SK-N-SH treated with all-trans-retinoic acid at 6 μM for 48 hours (cell line): ENCODE data around the gene FANCE.

Experiments used
- ARNTL ChIP-seq: fragments of 450-650 bp; formaldehyde crosslinking; IDR thresholded peaks from 2 replicates; pipeline ENCODE4 v1.5.0; 2020; ENCODE audit warnings: low read depth, mild to moderate bottlenecking, moderate library complexity, borderline replicate concordance
- GLIS3 ChIP-seq: fragments of 250-450 bp; sonication (Bioruptor Pico); IDR thresholded peaks from 2 replicates; pipeline ENCODE4 v1.5.0; 2020; ENCODE audit warnings: mild to moderate bottlenecking, moderate library complexity
- ISL1 ChIP-seq: fragments of 250-450 bp; sonication (Bioruptor Pico); IDR thresholded peaks from 2 replicates; pipeline ENCODE4 v2.1.2; 2022; ENCODE audit warnings: mild to moderate bottlenecking, moderate library complexity
- TOX ChIP-seq: fragments of 250-450 bp; sonication (Bioruptor Pico); IDR thresholded peaks from 2 replicates; pipeline ENCODE4 v1.8.0; 2021; ENCODE audit warnings: mild to moderate bottlenecking, moderate library complexity, borderline replicate concordance
- ZFP3 ChIP-seq: fragments of 250-450 bp; sonication (Bioruptor Pico); IDR thresholded peaks from 2 replicates; pipeline ENCODE4 v1.5.0; 2020; ENCODE audit warnings: mild to moderate bottlenecking, moderate library complexity
- ZFP30 ChIP-seq: fragments of 450-650 bp; formaldehyde crosslinking; IDR thresholded peaks from 2 replicates; pipeline ENCODE4 v1.5.0; 2022; ENCODE audit warnings: mild to moderate bottlenecking, moderate library complexity
- ZNF8 ChIP-seq: fragments of 450-650 bp; formaldehyde crosslinking; IDR thresholded peaks from 2 replicates; pipeline ENCODE4 v1.5.0; 2020; ENCODE audit warnings: mild to moderate bottlenecking, moderate library complexity
- TF ChIP-seq, protein P1 (sequence below): fragments of 250-450 bp; sonication (Bioruptor Pico); IDR thresholded peaks from 2 replicates; pipeline ENCODE4 v1.8.0; 2020; ENCODE audit warnings: mild to moderate bottlenecking, moderate library complexity, borderline replicate concordance
- TF ChIP-seq, protein P2 (sequence below): fragments of 250-450 bp; sonication (Bioruptor Pico); IDR thresholded peaks from 2 replicates; pipeline ENCODE4 v1.5.0; 2020; ENCODE audit warnings: mild to moderate bottlenecking, moderate library complexity

DNA sequence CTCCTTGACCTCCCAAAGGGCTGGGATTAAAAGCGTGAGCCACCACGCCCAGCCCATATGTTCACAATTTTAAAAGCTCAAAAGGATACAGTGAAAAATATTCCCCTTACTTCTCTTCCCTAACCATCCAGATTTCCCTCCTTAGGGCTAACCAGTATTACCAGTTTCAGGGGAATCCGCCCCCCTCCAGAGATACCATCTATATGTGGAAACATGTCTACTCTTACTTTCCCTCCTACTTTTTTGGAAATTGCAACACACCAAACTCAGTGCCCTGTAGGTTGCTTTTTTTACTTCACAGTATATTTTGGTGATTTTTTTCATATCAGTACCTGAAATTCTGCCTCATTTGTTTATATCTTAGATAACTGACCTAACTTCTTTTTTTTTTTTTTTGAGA, 9.1 kb downstream of the FANCE start:
- TF ChIP-seq TOX (CRISPR knock-in tag) (no peak), ZFP3 (CRISPR knock-in tag) (no peak), ARNTL (CRISPR knock-in tag) (no peak), ZNF8 (CRISPR knock-in tag) (no peak), ISL1 (CRISPR knock-in tag) (no peak), ZFP30 (no peak), GLIS3 (CRISPR knock-in tag) (no peak)
- TF ChIP-seq, protein P1, sequence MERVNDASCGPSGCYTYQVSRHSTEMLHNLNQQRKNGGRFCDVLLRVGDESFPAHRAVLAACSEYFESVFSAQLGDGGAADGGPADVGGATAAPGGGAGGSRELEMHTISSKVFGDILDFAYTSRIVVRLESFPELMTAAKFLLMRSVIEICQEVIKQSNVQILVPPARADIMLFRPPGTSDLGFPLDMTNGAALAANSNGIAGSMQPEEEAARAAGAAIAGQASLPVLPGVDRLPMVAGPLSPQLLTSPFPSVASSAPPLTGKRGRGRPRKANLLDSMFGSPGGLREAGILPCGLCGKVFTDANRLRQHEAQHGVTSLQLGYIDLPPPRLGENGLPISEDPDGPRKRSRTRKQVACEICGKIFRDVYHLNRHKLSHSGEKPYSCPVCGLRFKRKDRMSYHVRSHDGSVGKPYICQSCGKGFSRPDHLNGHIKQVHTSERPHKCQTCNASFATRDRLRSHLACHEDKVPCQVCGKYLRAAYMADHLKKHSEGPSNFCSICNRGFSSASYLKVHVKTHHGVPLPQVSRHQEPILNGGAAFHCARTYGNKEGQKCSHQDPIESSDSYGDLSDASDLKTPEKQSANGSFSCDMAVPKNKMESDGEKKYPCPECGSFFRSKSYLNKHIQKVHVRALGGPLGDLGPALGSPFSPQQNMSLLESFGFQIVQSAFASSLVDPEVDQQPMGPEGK (CRISPR knock-in tag): no peak
- TF ChIP-seq, protein P2, sequence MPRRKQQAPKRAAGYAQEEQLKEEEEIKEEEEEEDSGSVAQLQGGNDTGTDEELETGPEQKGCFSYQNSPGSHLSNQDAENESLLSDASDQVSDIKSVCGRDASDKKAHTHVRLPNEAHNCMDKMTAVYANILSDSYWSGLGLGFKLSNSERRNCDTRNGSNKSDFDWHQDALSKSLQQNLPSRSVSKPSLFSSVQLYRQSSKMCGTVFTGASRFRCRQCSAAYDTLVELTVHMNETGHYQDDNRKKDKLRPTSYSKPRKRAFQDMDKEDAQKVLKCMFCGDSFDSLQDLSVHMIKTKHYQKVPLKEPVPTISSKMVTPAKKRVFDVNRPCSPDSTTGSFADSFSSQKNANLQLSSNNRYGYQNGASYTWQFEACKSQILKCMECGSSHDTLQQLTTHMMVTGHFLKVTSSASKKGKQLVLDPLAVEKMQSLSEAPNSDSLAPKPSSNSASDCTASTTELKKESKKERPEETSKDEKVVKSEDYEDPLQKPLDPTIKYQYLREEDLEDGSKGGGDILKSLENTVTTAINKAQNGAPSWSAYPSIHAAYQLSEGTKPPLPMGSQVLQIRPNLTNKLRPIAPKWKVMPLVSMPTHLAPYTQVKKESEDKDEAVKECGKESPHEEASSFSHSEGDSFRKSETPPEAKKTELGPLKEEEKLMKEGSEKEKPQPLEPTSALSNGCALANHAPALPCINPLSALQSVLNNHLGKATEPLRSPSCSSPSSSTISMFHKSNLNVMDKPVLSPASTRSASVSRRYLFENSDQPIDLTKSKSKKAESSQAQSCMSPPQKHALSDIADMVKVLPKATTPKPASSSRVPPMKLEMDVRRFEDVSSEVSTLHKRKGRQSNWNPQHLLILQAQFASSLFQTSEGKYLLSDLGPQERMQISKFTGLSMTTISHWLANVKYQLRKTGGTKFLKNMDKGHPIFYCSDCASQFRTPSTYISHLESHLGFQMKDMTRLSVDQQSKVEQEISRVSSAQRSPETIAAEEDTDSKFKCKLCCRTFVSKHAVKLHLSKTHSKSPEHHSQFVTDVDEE (CRISPR knock-in tag): no peak
